Right kidney (tissue), 9 donors: Measurements from ENCODE around the gene LTB4R.

Experiments
- DNase-seq: peaks from one replicate; pipeline ENCODE4 v3.0.0-alpha.2; 2016
- long read RNA-seq, 8 donors: transcript quantifications; one replicate each; lab custom pipeline, GENCODE V29; 2026

Gene LTB4R, protein sequence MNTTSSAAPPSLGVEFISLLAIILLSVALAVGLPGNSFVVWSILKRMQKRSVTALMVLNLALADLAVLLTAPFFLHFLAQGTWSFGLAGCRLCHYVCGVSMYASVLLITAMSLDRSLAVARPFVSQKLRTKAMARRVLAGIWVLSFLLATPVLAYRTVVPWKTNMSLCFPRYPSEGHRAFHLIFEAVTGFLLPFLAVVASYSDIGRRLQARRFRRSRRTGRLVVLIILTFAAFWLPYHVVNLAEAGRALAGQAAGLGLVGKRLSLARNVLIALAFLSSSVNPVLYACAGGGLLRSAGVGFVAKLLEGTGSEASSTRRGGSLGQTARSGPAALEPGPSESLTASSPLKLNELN
- long read RNA-seq, donor 1, partial matches to known transcripts = 0 of 1 reads
- long read RNA-seq, donor 1, other reads (novel, unspliced or antisense) = 0 of 1 reads
- long read RNA-seq, donor 2, partial matches to known transcripts = 0 of 1 reads
- long read RNA-seq, donor 2, other reads (novel, unspliced or antisense) = 0 of 1 reads
- long read RNA-seq, donor 3, partial matches to known transcripts = 0 of 1 reads
- long read RNA-seq, donor 3, other reads (novel, unspliced or antisense) = 0 of 1 reads
- long read RNA-seq, donor 4 = 0 reads
- long read RNA-seq, donor 5, partial matches to known transcripts = 0 of 1 reads
- long read RNA-seq, donor 5, other reads (novel, unspliced or antisense) = 0 of 1 reads
- long read RNA-seq, donor 6, full-length matches to known transcripts = 3 of 3 reads
- long read RNA-seq, donor 6, partial matches to known transcripts = 0 of 3 reads
- long read RNA-seq, donor 6, other reads (novel, unspliced or antisense) = 0 of 3 reads
- long read RNA-seq, donor 7 = 0 reads
- long read RNA-seq, donor 8, full-length matches to known transcripts = 3 of 3 reads
- long read RNA-seq, donor 8, partial matches to known transcripts = 0 of 3 reads
- long read RNA-seq, donor 8, other reads (novel, unspliced or antisense) = 0 of 3 reads

- DNase-seq = peak; percentile 94
Observed at GRCh38 chr14:24310646-24311604, at the start of gene LTB4R. LTB4R (plus strand) TSS chr14:24311502; CDS start chr14:24315652, 4,150 bp downstream.

GRCh38 chr14:24261969-24262327 lies 49.4 kb upstream of the LTB4R start:
- no peak for DNase-seq

GRCh38 chr14:24262821-24263733 lies 48.2 kb upstream of the LTB4R start, which contains the start of gene TGM1:
TGM1 (minus strand) TSS chr14:24263177; CDS start chr14:24262352, 825 bp downstream.
- DNase-seq = no peak

- no peak for DNase-seq
Observed at GRCh38 chr14:24263848-24264247, 47.5 kb upstream of the LTB4R start.

DNA sequence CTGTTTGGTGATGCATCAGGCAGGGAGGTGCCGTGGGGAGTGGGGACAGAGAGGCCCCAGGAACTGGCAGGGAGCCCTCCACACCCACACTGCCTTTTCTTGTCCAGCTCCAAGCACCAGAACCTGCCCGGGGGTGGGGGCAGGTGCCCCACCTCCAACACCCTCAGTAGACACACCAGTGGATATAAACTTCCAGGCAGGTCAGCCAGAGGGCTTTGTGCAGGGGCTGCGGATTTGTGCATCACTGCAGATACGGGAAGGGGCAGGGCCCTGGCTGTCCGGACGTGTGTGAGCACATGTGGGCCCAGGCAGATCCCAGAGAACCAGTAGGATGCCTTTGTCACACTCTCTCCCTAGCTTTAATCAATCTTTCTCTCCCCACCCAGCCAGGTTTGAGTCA lies 47.0 kb upstream of the LTB4R start:
- DNase-seq = no peak

DNA sequence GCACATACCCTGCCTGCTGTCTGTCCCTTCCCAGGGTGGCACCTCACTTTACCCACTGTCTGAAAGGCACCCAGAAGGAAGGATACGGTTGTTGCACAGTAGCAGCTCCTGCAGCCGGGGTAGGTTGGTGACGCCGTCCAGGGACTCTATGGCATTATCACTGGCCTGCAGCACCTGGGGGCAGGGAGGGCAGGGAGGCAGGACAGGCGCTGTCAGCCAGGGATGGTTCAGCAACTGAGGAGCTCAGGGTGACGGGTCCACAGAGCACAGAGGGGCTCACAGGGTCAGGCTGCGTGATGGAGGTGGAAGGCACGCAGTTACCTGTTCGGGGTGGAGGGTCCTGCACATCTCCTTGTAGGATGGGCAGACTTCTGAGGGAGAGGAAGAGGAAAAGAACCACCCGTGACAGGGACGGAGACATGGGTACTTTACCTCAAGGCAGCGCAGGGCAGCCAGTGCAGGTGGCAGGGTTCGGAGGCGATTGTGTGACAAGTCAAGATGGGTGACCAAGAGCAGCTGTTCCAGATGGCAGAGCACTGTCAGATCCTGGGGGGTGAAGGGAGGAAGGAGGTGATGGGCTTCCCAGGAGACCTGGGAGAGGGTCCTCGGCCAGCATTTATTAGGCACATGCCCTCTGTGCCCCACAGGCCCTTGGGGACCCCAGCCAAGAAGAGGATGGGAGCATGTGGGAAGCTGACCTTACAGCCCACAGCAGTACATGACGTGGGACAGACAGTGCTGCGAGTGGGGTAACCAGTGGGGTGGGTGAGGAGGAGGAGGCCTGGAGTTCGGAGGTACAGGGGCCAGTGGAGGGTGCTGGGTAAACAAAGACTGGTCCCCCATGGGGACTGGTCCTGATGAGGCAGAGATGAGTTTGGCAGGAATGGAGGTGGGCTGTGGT lies 44.7 kb upstream of the LTB4R start:
- no peak for DNase-seq

GRCh38 chr14:24267516-24267915 lies 43.8 kb upstream of the LTB4R start:
- no peak for DNase-seq

GRCh38 chr14:24268225-24268624 lies 43.1 kb upstream of the LTB4R start:
- DNase-seq = no peak

GRCh38 chr14:24269368-24269767 lies 41.9 kb upstream of the LTB4R start:
- no peak for DNase-seq

DNA sequence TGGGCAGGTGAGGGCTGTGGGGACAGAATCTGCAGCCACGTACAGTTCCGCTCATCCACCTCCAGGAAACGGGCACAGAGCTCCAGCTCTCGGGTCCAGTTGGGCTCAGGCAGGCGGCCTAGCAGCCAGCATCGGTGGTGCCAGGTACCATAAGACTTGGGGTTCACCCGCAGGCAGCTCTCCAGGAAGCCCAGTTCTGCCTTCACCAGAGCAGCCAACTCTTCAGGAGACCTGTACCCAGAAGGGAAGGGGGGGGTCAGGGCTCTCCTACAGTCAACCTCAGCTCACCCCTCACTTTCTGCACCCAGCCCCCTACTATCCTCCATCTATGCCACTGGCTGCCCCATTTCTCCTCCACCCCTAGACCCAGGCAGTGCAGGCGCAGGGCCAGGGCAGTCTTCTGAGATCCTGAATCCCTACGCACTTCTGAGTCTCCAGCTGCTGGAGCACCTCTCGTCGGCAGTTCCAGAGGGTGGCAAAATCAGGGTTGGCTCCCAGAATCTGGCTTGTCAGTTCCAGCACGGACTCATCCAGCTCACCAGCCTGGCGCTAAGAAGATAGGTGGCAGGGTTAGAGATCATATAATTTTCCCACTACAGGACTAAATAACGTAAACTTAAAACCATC lies 41.3 kb upstream of the LTB4R start:
- no peak for DNase-seq

DNA sequence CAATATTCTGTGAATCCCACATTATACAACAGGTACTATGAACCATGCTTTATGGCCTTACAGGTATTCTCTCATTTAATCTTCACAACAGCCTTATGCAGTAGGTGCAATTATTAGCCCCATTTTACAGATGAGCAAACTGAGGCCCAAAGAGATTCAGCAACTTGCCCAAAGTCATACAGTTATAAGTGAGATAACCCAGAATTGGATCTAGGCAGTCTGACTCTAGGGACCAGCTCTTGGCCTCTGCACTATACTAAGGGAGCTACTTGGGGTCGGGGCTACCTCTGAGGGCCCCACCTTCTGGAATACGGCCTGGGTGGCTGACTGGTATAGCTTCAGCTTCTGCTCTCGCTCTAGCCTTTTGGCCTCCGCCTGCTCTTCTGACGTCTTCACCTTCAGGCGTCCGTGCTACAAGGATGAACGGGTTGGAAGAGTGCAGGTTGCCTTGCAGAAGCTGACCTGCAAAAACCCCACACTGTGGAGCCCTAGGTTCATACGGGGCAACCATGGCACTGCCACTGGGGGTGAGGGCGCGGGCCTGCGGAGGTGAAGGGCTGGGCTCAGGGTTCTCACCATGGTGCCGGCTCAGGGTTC lies 40.7 kb upstream of the LTB4R start:
- no peak for DNase-seq

DNA sequence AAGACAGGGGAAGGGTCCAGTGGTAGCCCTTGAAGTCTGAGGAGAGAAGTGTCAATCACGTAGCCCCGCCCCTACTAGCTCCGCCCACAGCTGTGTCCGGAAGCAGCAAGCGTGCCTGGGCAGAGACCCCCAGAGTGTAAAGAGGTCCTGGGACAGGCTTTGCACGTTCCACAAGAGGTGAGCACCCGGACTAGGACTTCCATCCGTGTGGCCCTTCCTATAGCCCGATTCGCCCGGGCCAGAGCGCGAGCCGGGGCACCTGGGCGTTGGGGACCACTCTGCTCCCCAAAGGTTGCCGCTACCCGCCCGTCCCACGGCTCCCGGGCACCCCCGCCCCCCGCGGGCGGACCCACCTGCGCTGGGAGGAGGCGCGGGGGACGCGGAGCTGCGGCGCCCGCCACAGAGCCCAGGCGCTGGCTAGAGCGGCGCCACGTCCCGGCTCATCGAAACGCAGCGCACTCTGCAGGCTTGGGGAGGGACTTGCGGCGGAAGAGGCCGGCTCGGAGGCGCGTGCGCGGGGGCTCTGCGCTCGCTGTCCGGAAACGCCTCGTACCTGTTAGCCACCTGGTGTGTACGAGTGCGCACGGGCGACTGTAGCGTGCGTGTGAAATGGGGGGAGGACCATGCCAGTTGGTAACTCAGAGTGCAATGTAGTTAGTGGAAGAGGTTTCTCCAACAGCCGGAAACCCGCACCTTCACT lies 40.0 kb upstream of the LTB4R start, which contains the start of gene RABGGTA:
TSS of gene RABGGTA (minus strand) at position 464 of the 700 bp plus-strand sequence. CDS start 482 bp downstream, outside the sequence.
- DNase-seq = peak; percentile 96

- DNase-seq = no peak
Observed at GRCh38 chr14:24271834-24272263, 39.5 kb upstream of the LTB4R start.

- DNase-seq = no peak
Observed at GRCh38 chr14:24272467-24272866, 38.8 kb upstream of the LTB4R start.

- DNase-seq = no peak
Observed at GRCh38 chr14:24273422-24273998, 37.8 kb upstream of the LTB4R start.

DNA sequence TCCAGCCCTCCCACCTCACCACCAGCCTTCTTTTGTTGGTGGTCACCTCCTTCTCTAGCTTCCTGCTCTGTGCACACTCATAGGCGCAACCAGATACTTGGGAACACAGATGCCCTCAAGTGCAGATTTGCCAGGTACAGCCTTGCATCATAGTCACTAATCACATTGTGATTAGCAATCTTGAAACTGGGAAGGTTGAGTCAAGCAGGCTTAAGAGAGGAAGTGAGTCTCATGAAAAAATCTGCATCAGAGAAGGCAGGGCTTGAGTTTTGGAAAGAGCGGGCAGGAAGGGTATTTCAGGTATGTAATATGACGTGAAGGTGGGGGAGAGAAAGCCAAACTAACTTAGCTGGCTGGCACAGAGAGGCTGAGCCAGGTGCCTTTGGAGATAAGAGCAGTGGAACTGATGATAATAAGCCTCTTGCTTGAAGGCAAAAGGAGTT lies 37.2 kb upstream of the LTB4R start:
- no peak for DNase-seq

DNA sequence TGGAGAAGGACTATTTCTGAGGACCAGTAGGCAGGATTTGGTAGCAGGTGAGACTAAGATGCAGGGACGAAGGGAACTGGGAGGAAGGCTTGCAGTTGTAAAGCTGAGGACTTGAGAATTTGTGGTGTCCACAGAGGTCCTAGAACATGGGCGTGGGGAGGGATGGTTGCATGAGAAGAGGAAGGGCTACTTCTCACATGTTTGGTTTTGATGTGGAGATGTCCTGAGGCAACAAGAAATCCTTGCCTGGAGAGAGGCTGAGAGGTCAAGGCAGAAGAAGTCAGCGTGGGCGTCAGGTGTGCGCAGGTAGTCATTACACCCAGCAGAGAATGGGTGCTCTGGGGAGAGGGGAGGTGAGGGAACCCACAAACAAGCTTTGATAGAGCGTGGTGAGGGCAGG lies 34.2 kb upstream of the LTB4R start:
- no peak for DNase-seq
